GM23248 (cell line): ENCODE data around the gene FAM234A. TPM values are rescaled to one million over a fixed set of nuclear protein-coding genes. Genes with fewer than 3 reads are reported as not detected.

Experiments used
- DNase-seq: peaks from one replicate; pipeline ENCODE4 v3.0.0-alpha.2; 2015
- H2AFZ ChIP-seq: fragments of 200-600 bp; sonication (generic); 2 replicates; pipeline ENCODE4 v1.6.1; 2016; ENCODE audit warnings: antibody characterized with exemption
- H3F3A ChIP-seq: fragments of 200-600 bp; sonication (generic); 2 replicates; pipeline ENCODE4 v1.6.1; 2016; ENCODE audit warnings: mild to moderate bottlenecking, antibody characterized with exemption, mixed run types; ENCODE audit not compliant: insufficient read depth
- H3K27ac ChIP-seq: fragments of 200-600 bp; sonication (generic); 2 replicates; pipeline ENCODE4 v1.5.1; 2016; ENCODE audit warnings: mild to moderate bottlenecking
- H3K27me3 ChIP-seq: fragments of 200-600 bp; sonication (generic); replicated peaks from 2 replicates; pipeline ENCODE4 v1.6.1; 2016; ENCODE audit warnings: mild to moderate bottlenecking; ENCODE audit not compliant: insufficient read depth
- H3K36me3 ChIP-seq: fragments of 200-600 bp; sonication (generic); 2 replicates; pipeline ENCODE4 v1.6.1; 2016; ENCODE audit warnings: low read depth, mild to moderate bottlenecking
- H3K4me1 ChIP-seq: fragments of 200-600 bp; sonication (generic); 2 replicates; pipeline ENCODE4 v1.6.1; 2016; ENCODE audit warnings: mild to moderate bottlenecking; ENCODE audit not compliant: insufficient read depth
- H3K4me2 ChIP-seq: fragments of 200-600 bp; sonication (generic); one replicate; pipeline ENCODE4 v1.6.1; 2016; ENCODE audit warnings: mild to moderate bottlenecking; ENCODE audit not compliant: unreplicated experiment
- H3K4me3 ChIP-seq: fragments of 200-600 bp; sonication (generic); 2 replicates; pipeline ENCODE4 v1.5.1; 2016; ENCODE audit warnings: mild to moderate bottlenecking
- H3K79me2 ChIP-seq: fragments of 200-600 bp; sonication (generic); 2 replicates; pipeline ENCODE4 v1.6.1; 2016; ENCODE audit warnings: mild to moderate bottlenecking; ENCODE audit not compliant: insufficient read depth
- H3K9ac ChIP-seq: fragments of 200-600 bp; sonication (generic); 2 replicates; pipeline ENCODE4 v1.6.1; 2016; ENCODE audit warnings: mild to moderate bottlenecking
- H3K9me2 ChIP-seq: fragments of 200-600 bp; sonication (generic); 2 replicates; pipeline ENCODE4 v1.6.1; 2016; ENCODE audit warnings: mixed run types, mild to moderate bottlenecking, moderate library complexity; ENCODE audit not compliant: insufficient read depth
- H3K9me3 ChIP-seq: fragments of 200-600 bp; sonication (generic); one replicate; pipeline ENCODE4 v1.6.1; 2017; ENCODE audit warnings: low read depth
- H4K20me1 ChIP-seq: fragments of 200-600 bp; sonication (generic); 2 replicates; pipeline ENCODE4 v1.6.0; 2016; ENCODE audit not compliant: insufficient read depth
- EZH2 ChIP-seq: fragments of 200-600 bp; sonication (generic); IDR thresholded peaks from 2 replicates; pipeline ENCODE4 v1.6.1; 2018; ENCODE audit warnings: antibody characterized with exemption, mild to moderate bottlenecking; ENCODE audit not compliant: insufficient read depth, poor library complexity, severe bottlenecking
- EZH2phosphoT487 ChIP-seq: fragments of 200-600 bp; sonication (generic); IDR thresholded peaks from 2 replicates; pipeline ENCODE4 v1.6.1; 2018; ENCODE audit warnings: antibody characterized with exemption, moderate library complexity, mild to moderate bottlenecking, low read depth; ENCODE audit not compliant: insufficient read depth
- WGBS, 2 experiments: methylation state at CpG; one replicate each; pipeline ENCODE4 v1.1.6; 2015 to 2017; ENCODE audit warnings: low lambda C conversion rate in 2 of 2, low coverage in 1 of 2; ENCODE audit errors: missing lambda C conversion rate in 2 of 2; 5-methylcytosine and 5-hydroxymethylcytosine counted together
- in situ Hi-C: fragments of 300-500 bp; cut with MboI; formaldehyde crosslinking; loops from 2 replicates; pipeline ENCODE4 v1.15.0; 2020
- polyA plus RNA-seq: library from polyadenylated mRNA; unstranded; fragments of >200 nt; fragmentation: Nextera tagmentation; extraction: Ambion mirVana; gene quantifications from 2 replicates; pipeline ENCODE4 v1.2.1, GENCODE V29; 2016
- total RNA-seq: library from RNA; depleted of rRNA; stranded (reverse); fragments of >200 nt; shearing (Covaris generic); gene quantifications from 2 replicates; pipeline ENCODE4 v1.2.3, GENCODE V29; 2014; rRNA removed

Gene FAM234A
- total and polyA plus RNA-seq, 2 experiments from 2014 or later = 113 to 165 TPM

- WGBS, 2 experiments = 31 to 33% methylated on average over 14 of the region's 14 CpGs
- Histone ChIP-seq H3K27me3 (no peaks in the 10 kb centered on the region), H3K9ac (no peak overlapping the region), H3K27ac (no peak overlapping the region), H3K4me1 (no peaks in the 10 kb centered on the region), H2AFZ (no peak overlapping the region), H3K36me3 (0 out of 2 replicates have a peak, but pooled peaks cover 6% of the 10 kb centered on the region), H3K9me3 (no peaks in the 10 kb centered on the region), H3K4me3 (no peak overlapping the region), H3F3A (no peaks in the 10 kb centered on the region), H3K9me2 (no peaks in the 10 kb centered on the region), H3K4me2 (no peak overlapping the region), H4K20me1 (no peaks in the 10 kb centered on the region), H3K79me2 (peaks cover 57% of the 10 kb centered on the region)
- in situ Hi-C loops = no loop called here
- TF ChIP-seq EZH2phosphoT487 (no peak), EZH2 (no peak)
- DNase-seq = no peak
These were observed 80.2 kb downstream of the FAM234A start for GRCh38 chr16:314795-315299.

Other genes with a start within 250 kb of the FAM234A start
- gene POLR3K, start 181.2 kb upstream of the FAM234A start, total RNA-seq = 2.2 and 5.2 TPM in 2 replicates
- 16.0 and 17.2 TPM in 2 replicates for gene POLR3K, start 181.2 kb upstream of the FAM234A start, polyA plus RNA-seq
- gene SNRNP25, start 181.0 kb upstream of the FAM234A start, total RNA-seq = 12.1 and 17.6 TPM in 2 replicates
- gene SNRNP25, start 181.0 kb upstream of the FAM234A start, polyA plus RNA-seq = 30.4 and 31.5 TPM in 2 replicates
- 54.6 and 61.7 TPM in 2 replicates for gene RHBDF1, start 162.2 kb upstream of the FAM234A start, total RNA-seq
- 62.2 and 62.6 TPM in 2 replicates for gene RHBDF1, start 162.2 kb upstream of the FAM234A start, polyA plus RNA-seq
- gene MPG, start 156.6 kb upstream of the FAM234A start, total RNA-seq = 127 and 222 TPM in 2 replicates
- gene MPG, start 156.6 kb upstream of the FAM234A start, polyA plus RNA-seq = 132 and 134 TPM in 2 replicates
- 6.4 and 10.6 TPM in 2 replicates for gene NPRL3, start 96.1 kb upstream of the FAM234A start, total RNA-seq
- gene NPRL3, start 96.1 kb upstream of the FAM234A start, polyA plus RNA-seq = 11.6 and 13.6 TPM in 2 replicates
- gene HBZ, start 82.2 kb upstream of the FAM234A start, total RNA-seq = not detected in 2 replicates
- gene HBZ, start 82.2 kb upstream of the FAM234A start, polyA plus RNA-seq = not detected in 2 replicates
- not detected in 2 replicates for gene HBM, start 68.8 kb upstream of the FAM234A start, total RNA-seq
- not detected in 2 replicates for gene HBM, start 68.8 kb upstream of the FAM234A start, polyA plus RNA-seq
- gene HBA2, start 61.9 kb upstream of the FAM234A start, total RNA-seq = not detected in 2 replicates
- not detected in 2 replicates for gene HBA2, start 61.9 kb upstream of the FAM234A start, polyA plus RNA-seq
- not detected in 2 replicates for gene HBA1, start 58.1 kb upstream of the FAM234A start, total RNA-seq
- gene HBA1, start 58.1 kb upstream of the FAM234A start, polyA plus RNA-seq = not detected in 2 replicates
- not detected in 2 replicates for gene HBQ1, start 54.4 kb upstream of the FAM234A start, total RNA-seq
- gene HBQ1, start 54.4 kb upstream of the FAM234A start, polyA plus RNA-seq = not detected in 2 replicates
- gene LUC7L, start 5.4 kb upstream of the FAM234A start, total RNA-seq = 49.6 and 78.5 TPM in 2 replicates
- gene LUC7L, start 5.4 kb upstream of the FAM234A start, polyA plus RNA-seq = 35.6 and 37.3 TPM in 2 replicates
- 2.4 and 7.0 TPM in 2 replicates for gene RGS11, start 41.1 kb downstream of the FAM234A start, total RNA-seq
- 4.4 and 4.5 TPM in 2 replicates for gene RGS11, start 41.1 kb downstream of the FAM234A start, polyA plus RNA-seq
- 0.65 TPM in 1 of 2 replicates, not detected in the other for gene ARHGDIG, start 45.8 kb downstream of the FAM234A start, total RNA-seq
- gene ARHGDIG, start 45.8 kb downstream of the FAM234A start, polyA plus RNA-seq = 0.38 and 0.40 TPM in 2 replicates
- not detected in 2 replicates for gene PDIA2, start 48.3 kb downstream of the FAM234A start, total RNA-seq
- gene PDIA2, start 48.3 kb downstream of the FAM234A start, polyA plus RNA-seq = not detected in 2 replicates
- 25.5 and 27.1 TPM in 2 replicates for gene AXIN1, start 117.9 kb downstream of the FAM234A start, total RNA-seq
- gene AXIN1, start 117.9 kb downstream of the FAM234A start, polyA plus RNA-seq = 3.0 and 3.3 TPM in 2 replicates
- gene MRPL28, start 135.7 kb downstream of the FAM234A start, total RNA-seq = 94.1 and 103 TPM in 2 replicates
- 108 and 110 TPM in 2 replicates for gene MRPL28, start 135.7 kb downstream of the FAM234A start, polyA plus RNA-seq
- 78.4 and 98.6 TPM in 2 replicates for gene PGAP6, start 147.2 kb downstream of the FAM234A start, total RNA-seq
- 16.4 and 20.6 TPM in 2 replicates for gene PGAP6, start 147.2 kb downstream of the FAM234A start, polyA plus RNA-seq
- gene NME4, start 162.4 kb downstream of the FAM234A start, total RNA-seq = 128 and 175 TPM in 2 replicates
- gene NME4, start 162.4 kb downstream of the FAM234A start, polyA plus RNA-seq = 283 and 293 TPM in 2 replicates
- 7.8 and 8.9 TPM in 2 replicates for gene DECR2, start 167.1 kb downstream of the FAM234A start, total RNA-seq
- gene DECR2, start 167.1 kb downstream of the FAM234A start, polyA plus RNA-seq = 25.2 and 26.1 TPM in 2 replicates
- 27.8 and 33.5 TPM in 2 replicates for gene RAB11FIP3, start 190.8 kb downstream of the FAM234A start, total RNA-seq
- gene RAB11FIP3, start 190.8 kb downstream of the FAM234A start, polyA plus RNA-seq = 0.46 and 1.2 TPM in 2 replicates